ENCODE measurements around the gene SLC35G6. TPM values are rescaled to one million over a fixed set of nuclear protein-coding genes. Genes with fewer than 3 reads are reported as not detected.

Gene SLC35G6
- total RNA-seq, 1 donor: not detected

- no peak overlapping the region for H3K4me3 ChIP-seq (ENCODE audit: low read depth, low read length)
- DNase-seq (ENCODE audit: low read depth): no peak
- TF ChIP-seq CTCF (IDR thresholded peaks at IDR 0.05; ENCODE audit: insufficient read depth, low read length): no peak
Measured at GRCh38 chr17:7512824-7513540, 31.7 kb downstream of the SLC35G6 start.

- TF ChIP-seq CTCF (IDR thresholded peaks at IDR 0.05; ENCODE audit: insufficient read depth, low read length): no peak
- no peak overlapping the region for H3K4me3 ChIP-seq (ENCODE audit: low read depth, low read length)
- DNase-seq (ENCODE audit: low read depth): no peak
Measured at GRCh38 chr17:7513850-7514419, 32.7 kb downstream of the SLC35G6 start.

- no peak overlapping the region for H3K4me3 ChIP-seq (ENCODE audit: low read depth, low read length)
- DNase-seq (ENCODE audit: low read depth): no peak
- no peak for TF ChIP-seq CTCF (IDR thresholded peaks at IDR 0.05; ENCODE audit: insufficient read depth, low read length)
Measured at GRCh38 chr17:7515911-7516610, 34.8 kb downstream of the SLC35G6 start.

GRCh38 chr17:7523033-7523432 lies 41.8 kb downstream of the SLC35G6 start:
- H3K4me3 ChIP-seq (ENCODE audit: low read depth, low read length): no peak overlapping the region
- DNase-seq (ENCODE audit: low read depth): peak; percentile 22
- TF ChIP-seq CTCF (IDR thresholded peaks at IDR 0.05; ENCODE audit: insufficient read depth, low read length): peak; percentile 51

GRCh38 chr17:7528842-7529241 lies 47.6 kb downstream of the SLC35G6 start:
- DNase-seq (ENCODE audit: low read depth): no peak
- no peak for TF ChIP-seq CTCF (IDR thresholded peaks at IDR 0.05; ENCODE audit: insufficient read depth, low read length)
- H3K4me3 ChIP-seq (ENCODE audit: low read depth, low read length): no peak overlapping the region

- H3K4me3 ChIP-seq (ENCODE audit: low read depth, low read length): no peak overlapping the region
- no peak for DNase-seq (ENCODE audit: low read depth)
- no peak for TF ChIP-seq CTCF (IDR thresholded peaks at IDR 0.05; ENCODE audit: insufficient read depth, low read length)
Measured at GRCh38 chr17:7530023-7530900, 49.0 kb downstream of the SLC35G6 start.
